ENCODE measurements around the gene GALNT3.

Gene GALNT3

GRCh38 chr2:165804719-165805118, 10.7 kb upstream of the GALNT3 start:
- CTCF ChIA-PET, result no interaction called here
- POLR2A ChIA-PET, result no interaction called here
- TF ChIP-seq L3MBTL2 (conservative IDR thresholded peaks at IDR 0.05) (no peak), FOXM1 (IDR thresholded peaks at IDR 0.05; ENCODE audit: borderline replicate concordance) (no peak), HDGF (IDR thresholded peaks at IDR 0.05; ENCODE audit: borderline replicate concordance) (no peak), FOXA1 (IDR thresholded peaks at IDR 0.05) (no peak), ARNT (IDR thresholded peaks at IDR 0.05) (no peak), TARDBP (IDR thresholded peaks at IDR 0.05) (no peak), ELF4 (IDR thresholded peaks at IDR 0.05) (no peak), ZNF384 (IDR thresholded peaks at IDR 0.05) (no peak), BHLHE40 (IDR thresholded peaks at IDR 0.05; ENCODE audit: borderline replicate concordance) (no peak), FOXK2 (IDR thresholded peaks at IDR 0.05) (no peak)
- no peak for DNase-seq (ENCODE audit: extremely low spot score)

GRCh38 chr2:165803123-165803760, 9.2 kb upstream of the GALNT3 start:
- TF ChIP-seq SUZ12 (IDR thresholded peaks at IDR 0.05) (no peak), ARNT (IDR thresholded peaks at IDR 0.05) (no peak), FOXA1 (IDR thresholded peaks at IDR 0.05) (no peak), BHLHE40 (IDR thresholded peaks at IDR 0.05; ENCODE audit: borderline replicate concordance) (no peak), ELF4 (IDR thresholded peaks at IDR 0.05) (no peak)
- POLR2A ChIA-PET, result no interaction called here
- CTCF ChIA-PET, result no interaction called here
- DNase-seq (ENCODE audit: extremely low spot score), result no peak

- DNase-seq (ENCODE audit: extremely low spot score), result no peak
- ChIA-PET CTCF (no interaction called here), POLR2A (no interaction called here)
- no peak for TF ChIP-seq BHLHE40 (IDR thresholded peaks at IDR 0.05; ENCODE audit: borderline replicate concordance)
- TF ChIP-seq NFRKB (IDR thresholded peaks at IDR 0.05), result no peak
- TF ChIP-seq SP1 (IDR thresholded peaks at IDR 0.05), result no peak
- no peak for TF ChIP-seq TARDBP (IDR thresholded peaks at IDR 0.05)
- no peak for TF ChIP-seq ARNT (IDR thresholded peaks at IDR 0.05)
- no peak for TF ChIP-seq HDGF (IDR thresholded peaks at IDR 0.05; ENCODE audit: borderline replicate concordance)
- TF ChIP-seq ELF4 (IDR thresholded peaks at IDR 0.05), result no peak
- no peak for TF ChIP-seq FOXM1 (IDR thresholded peaks at IDR 0.05; ENCODE audit: borderline replicate concordance)
- TF ChIP-seq SUZ12 (IDR thresholded peaks at IDR 0.05), result no peak
- no peak for TF ChIP-seq FOXA1 (IDR thresholded peaks at IDR 0.05)
- no peak for TF ChIP-seq L3MBTL2 (conservative IDR thresholded peaks at IDR 0.05)
- TF ChIP-seq FOXK2 (IDR thresholded peaks at IDR 0.05), result no peak
- TF ChIP-seq ZNF384 (IDR thresholded peaks at IDR 0.05), result no peak
- no peak for TF ChIP-seq PKNOX1 (IDR thresholded peaks at IDR 0.05)
- no peak for TF ChIP-seq CTBP1 (IDR thresholded peaks at IDR 0.05; ENCODE audit: borderline replicate concordance)
- no peak for TF ChIP-seq LEF1 (IDR thresholded peaks at IDR 0.05; ENCODE audit: borderline replicate concordance)
Measured at GRCh38 chr2:165801176-165801575, 7.1 kb upstream of the GALNT3 start.

- ChIA-PET POLR2A (no interaction called here), CTCF (no interaction called here)
- no peak for DNase-seq (ENCODE audit: extremely low spot score)
- no peak for TF ChIP-seq HDGF (IDR thresholded peaks at IDR 0.05; ENCODE audit: borderline replicate concordance)
- TF ChIP-seq NFRKB (IDR thresholded peaks at IDR 0.05), result no peak
- TF ChIP-seq ARNT (IDR thresholded peaks at IDR 0.05), result no peak
- TF ChIP-seq CTBP1 (IDR thresholded peaks at IDR 0.05; ENCODE audit: borderline replicate concordance), result no peak
- TF ChIP-seq TARDBP (IDR thresholded peaks at IDR 0.05), result no peak
- no peak for TF ChIP-seq SUZ12 (IDR thresholded peaks at IDR 0.05)
- TF ChIP-seq PKNOX1 (IDR thresholded peaks at IDR 0.05), result no peak
- TF ChIP-seq FOXK2 (IDR thresholded peaks at IDR 0.05), result no peak
- TF ChIP-seq BHLHE40 (IDR thresholded peaks at IDR 0.05; ENCODE audit: borderline replicate concordance), result no peak
- no peak for TF ChIP-seq ZNF384 (IDR thresholded peaks at IDR 0.05)
- no peak for TF ChIP-seq SP1 (IDR thresholded peaks at IDR 0.05)
- no peak for TF ChIP-seq ELF4 (IDR thresholded peaks at IDR 0.05)
- TF ChIP-seq FOXA1 (IDR thresholded peaks at IDR 0.05), result no peak
- no peak for TF ChIP-seq L3MBTL2 (conservative IDR thresholded peaks at IDR 0.05)
- no peak for TF ChIP-seq LEF1 (IDR thresholded peaks at IDR 0.05; ENCODE audit: borderline replicate concordance)
- no peak for TF ChIP-seq FOXM1 (IDR thresholded peaks at IDR 0.05; ENCODE audit: borderline replicate concordance)
Measured at GRCh38 chr2:165796819-165797530, 2.9 kb upstream of the GALNT3 start.

- DNase-seq (ENCODE audit: extremely low spot score), result no peak
- TF ChIP-seq FOXK2 (IDR thresholded peaks at IDR 0.05) (no peak), SP1 (IDR thresholded peaks at IDR 0.05) (no peak), BHLHE40 (IDR thresholded peaks at IDR 0.05; ENCODE audit: borderline replicate concordance) (no peak), FOXM1 (IDR thresholded peaks at IDR 0.05; ENCODE audit: borderline replicate concordance) (no peak), SUZ12 (IDR thresholded peaks at IDR 0.05) (no peak), FOXA1 (IDR thresholded peaks at IDR 0.05) (no peak), L3MBTL2 (conservative IDR thresholded peaks at IDR 0.05) (no peak), TARDBP (IDR thresholded peaks at IDR 0.05) (no peak), ARNT (IDR thresholded peaks at IDR 0.05) (no peak), ZNF384 (IDR thresholded peaks at IDR 0.05) (no peak), ELF4 (IDR thresholded peaks at IDR 0.05) (no peak), NFRKB (IDR thresholded peaks at IDR 0.05) (no peak), CTBP1 (IDR thresholded peaks at IDR 0.05; ENCODE audit: borderline replicate concordance) (no peak), LEF1 (IDR thresholded peaks at IDR 0.05; ENCODE audit: borderline replicate concordance) (no peak), PKNOX1 (IDR thresholded peaks at IDR 0.05) (no peak), HDGF (IDR thresholded peaks at IDR 0.05; ENCODE audit: borderline replicate concordance) (no peak)
- ChIA-PET POLR2A (no interaction called here), CTCF (no interaction called here)
Measured at GRCh38 chr2:165796129-165796528, 2.1 kb upstream of the GALNT3 start.
